Measurements from ENCODE around the gene ADSL.

DNA sequence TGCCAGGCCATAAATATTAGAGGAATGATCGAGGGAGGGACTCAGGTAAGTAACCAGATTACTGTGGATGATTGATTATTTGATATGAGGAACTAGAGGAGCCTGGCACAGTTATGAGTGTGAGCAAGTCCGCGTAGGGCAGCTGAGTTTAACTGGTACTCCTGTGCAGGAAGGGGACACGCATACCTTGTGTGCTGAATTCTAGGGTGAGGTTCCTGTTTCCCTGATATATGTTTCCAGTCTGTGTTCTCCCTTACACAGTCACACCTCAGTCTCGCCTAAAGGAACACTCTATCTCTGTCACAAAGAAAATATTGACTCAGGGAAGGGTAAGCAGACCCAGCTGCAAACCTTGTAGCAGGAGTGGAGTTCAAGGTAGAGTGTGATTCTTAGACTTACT lies 41.4 kb downstream of the ADSL start:
- TF ChIP-seq, protein P1, sequence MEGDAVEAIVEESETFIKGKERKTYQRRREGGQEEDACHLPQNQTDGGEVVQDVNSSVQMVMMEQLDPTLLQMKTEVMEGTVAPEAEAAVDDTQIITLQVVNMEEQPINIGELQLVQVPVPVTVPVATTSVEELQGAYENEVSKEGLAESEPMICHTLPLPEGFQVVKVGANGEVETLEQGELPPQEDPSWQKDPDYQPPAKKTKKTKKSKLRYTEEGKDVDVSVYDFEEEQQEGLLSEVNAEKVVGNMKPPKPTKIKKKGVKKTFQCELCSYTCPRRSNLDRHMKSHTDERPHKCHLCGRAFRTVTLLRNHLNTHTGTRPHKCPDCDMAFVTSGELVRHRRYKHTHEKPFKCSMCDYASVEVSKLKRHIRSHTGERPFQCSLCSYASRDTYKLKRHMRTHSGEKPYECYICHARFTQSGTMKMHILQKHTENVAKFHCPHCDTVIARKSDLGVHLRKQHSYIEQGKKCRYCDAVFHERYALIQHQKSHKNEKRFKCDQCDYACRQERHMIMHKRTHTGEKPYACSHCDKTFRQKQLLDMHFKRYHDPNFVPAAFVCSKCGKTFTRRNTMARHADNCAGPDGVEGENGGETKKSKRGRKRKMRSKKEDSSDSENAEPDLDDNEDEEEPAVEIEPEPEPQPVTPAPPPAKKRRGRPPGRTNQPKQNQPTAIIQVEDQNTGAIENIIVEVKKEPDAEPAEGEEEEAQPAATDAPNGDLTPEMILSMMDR (conservative IDR thresholded peaks at IDR 0.05; ENCODE audit: low read depth, low read length): no peak
- TF ChIP-seq EZH2phosphoT487 (IDR thresholded peaks at IDR 0.05; ENCODE audit: borderline replicate concordance, low read length) (no peak), EZH2 (IDR thresholded peaks at IDR 0.05; ENCODE audit: low read length, unreplicated experiment) (no peak)
